ENCODE data around the gene TTYH3. TPM values are rescaled to one million over a fixed set of nuclear protein-coding genes. Genes with fewer than 3 reads are reported as not detected.

Gene TTYH3
- total and polyA plus RNA-seq, 2 donors from 2014 or later = 22.5 to 55.0 TPM

GRCh38 chr7:2661602-2662272, 30.0 kb downstream of the TTYH3 start:
- Histone ChIP-seq H3K27ac (ENCODE audit: low read depth in 2 of 2, low read length in 2 of 2) (no peak overlapping the region), H3K27me3 (ENCODE audit: control insufficient read depth, insufficient read depth, low read length) (no peaks in the 10 kb centered on the region), H3K9ac (ENCODE audit: low read length in 3 of 3) (no peak overlapping the region), H3K9me3 (ENCODE audit: control insufficient read depth in 2 of 3, insufficient read depth in 1 of 3, low read length in 3 of 3) (no peaks in the 10 kb centered on the region), H3K4me3 (ENCODE audit: low read length in 3 of 3) (no peak overlapping the region), H3K36me3 (ENCODE audit: control insufficient read depth in 2 of 3, insufficient read depth in 3 of 3, low read length in 3 of 3) (peaks cover 2 to 7% (median 6%) of the 10 kb centered on the region in 3 donors), H3K4me1 (ENCODE audit: control insufficient read depth in 2 of 3, insufficient read depth in 2 of 3, low read depth in 1 of 3, low read length in 3 of 3) (peaks cover 0 to 11% (median 0%) of the 10 kb centered on the region in 3 donors)
- no peak for FAIRE-seq
- TF ChIP-seq CTCF (IDR thresholded peaks at IDR 0.05; ENCODE audit: borderline replicate concordance, extremely low read depth, insufficient read depth) = no peak
- DNase-seq = peak in 1 of 5 donors; percentile 72
- intact Hi-C loops (cut with DNase I) = no loop called here

- intact Hi-C loops (cut with DNase I) = no loop called here
- Histone ChIP-seq H3K9ac (ENCODE audit: low read length in 3 of 3) (no peak overlapping the region), H3K27me3 (ENCODE audit: control insufficient read depth, insufficient read depth, low read length) (no peaks in the 10 kb centered on the region), H3K4me1 (ENCODE audit: control insufficient read depth in 2 of 3, insufficient read depth in 2 of 3, low read depth in 1 of 3, low read length in 3 of 3) (peaks cover 0 to 14% (median 5%) of the 10 kb centered on the region in 3 donors), H3K36me3 (ENCODE audit: control insufficient read depth in 2 of 3, insufficient read depth in 3 of 3, low read length in 3 of 3) (peaks cover 0 to under 1% (median 0%) of the 10 kb centered on the region in 3 donors), H3K27ac (ENCODE audit: low read depth in 2 of 2, low read length in 2 of 2) (peak overlapping the region in 1 of 2 donors; percentile 71), H3K4me3 (ENCODE audit: low read length in 3 of 3) (no peak overlapping the region), H3K9me3 (ENCODE audit: control insufficient read depth in 2 of 3, insufficient read depth in 1 of 3, low read length in 3 of 3) (no peaks in the 10 kb centered on the region)
- no peak for TF ChIP-seq CTCF (IDR thresholded peaks at IDR 0.05; ENCODE audit: borderline replicate concordance, extremely low read depth, insufficient read depth)
- DNase-seq (peak in 1 of 5 donors; percentile 71), FAIRE-seq (no peak)
Observed at GRCh38 chr7:2662273-2663120, 30.7 kb downstream of the TTYH3 start.

- Histone ChIP-seq H3K27ac (ENCODE audit: low read depth in 2 of 2, low read length in 2 of 2) (peak overlapping the region in 1 of 2 donors; percentile 71), H3K9me3 (ENCODE audit: control insufficient read depth in 2 of 3, insufficient read depth in 1 of 3, low read length in 3 of 3) (no peaks in the 10 kb centered on the region), H3K4me3 (ENCODE audit: low read length in 3 of 3) (no peak overlapping the region), H3K27me3 (ENCODE audit: control insufficient read depth, insufficient read depth, low read length) (no peaks in the 10 kb centered on the region), H3K4me1 (ENCODE audit: control insufficient read depth in 2 of 3, insufficient read depth in 2 of 3, low read depth in 1 of 3, low read length in 3 of 3) (peaks cover 0 to 14% (median 5%) of the 10 kb centered on the region in 3 donors), H3K9ac (ENCODE audit: low read length in 3 of 3) (no peak overlapping the region), H3K36me3 (ENCODE audit: control insufficient read depth in 2 of 3, insufficient read depth in 3 of 3, low read length in 3 of 3) (no peaks in the 10 kb centered on the region)
- FAIRE-seq (no peak), DNase-seq (peak in 3 of 5 donors; percentile 17 to 85 (median 65))
- intact Hi-C loops (cut with DNase I) = no loop called here
- no peak for TF ChIP-seq CTCF (IDR thresholded peaks at IDR 0.05; ENCODE audit: borderline replicate concordance, extremely low read depth, insufficient read depth)
Observed at GRCh38 chr7:2663121-2663886, 31.5 kb downstream of the TTYH3 start.

Data from kidney (tissue), 14 donors.